Fibroblast of lung (primary cell): ENCODE results near the gene CLMP.

Experiments used
- CTCF ChIP-seq, 2 donors: IDR thresholded peaks in 1 of 2; conservative IDR thresholded peaks in 1 of 2; 1 replicate in 1 of 2; 2 replicates in 1 of 2; pipeline ENCODE4 v1.5.1; 2011 to 2012; ENCODE audit warnings: low read length in 2 of 2, control low read depth in 1 of 2, inconsistent platforms in 1 of 2, low read depth in 1 of 2, mild to moderate bottlenecking in 1 of 2
- EZH2 ChIP-seq: IDR thresholded peaks from 2 replicates; pipeline ENCODE4 v1.5.1; 2012; ENCODE audit warnings: low read length, control low read depth, mild to moderate bottlenecking; ENCODE audit errors: missing control alignments

GRCh38 chr11:123051634-123052033 is 143.4 kb downstream of the CLMP start:
- no peak for TF ChIP-seq CTCF (conservative IDR thresholded peaks at IDR 0.05 in 1 of 2, IDR thresholded peaks at IDR 0.05 in 1 of 2; ENCODE audit: low read depth in 1 of 2, low read length in 2 of 2)
- TF ChIP-seq EZH2, result no peak
